RCC 7860 (cell line): ENCODE results near the gene LHPP.

ENCODE experiments used
- DNase-seq: peaks from one replicate; pipeline ENCODE4 v3.0.0-alpha.2; 2015; ENCODE audit warnings: low spot score
- FAIRE-seq: peaks from 2 replicates; lab custom pipeline; 2012; peaks lifted over from hg19 to GRCh38; lab: Jason Lieb, UNC

Gene LHPP

GRCh38 chr10:124588736-124589490 lies 127.3 kb downstream of the LHPP start:
- FAIRE-seq (no peak), DNase-seq (peak; percentile 18)

- FAIRE-seq (no peak), DNase-seq (no peak)
Observed at GRCh38 chr10:124589491-124590041, 127.9 kb downstream of the LHPP start.

DNA sequence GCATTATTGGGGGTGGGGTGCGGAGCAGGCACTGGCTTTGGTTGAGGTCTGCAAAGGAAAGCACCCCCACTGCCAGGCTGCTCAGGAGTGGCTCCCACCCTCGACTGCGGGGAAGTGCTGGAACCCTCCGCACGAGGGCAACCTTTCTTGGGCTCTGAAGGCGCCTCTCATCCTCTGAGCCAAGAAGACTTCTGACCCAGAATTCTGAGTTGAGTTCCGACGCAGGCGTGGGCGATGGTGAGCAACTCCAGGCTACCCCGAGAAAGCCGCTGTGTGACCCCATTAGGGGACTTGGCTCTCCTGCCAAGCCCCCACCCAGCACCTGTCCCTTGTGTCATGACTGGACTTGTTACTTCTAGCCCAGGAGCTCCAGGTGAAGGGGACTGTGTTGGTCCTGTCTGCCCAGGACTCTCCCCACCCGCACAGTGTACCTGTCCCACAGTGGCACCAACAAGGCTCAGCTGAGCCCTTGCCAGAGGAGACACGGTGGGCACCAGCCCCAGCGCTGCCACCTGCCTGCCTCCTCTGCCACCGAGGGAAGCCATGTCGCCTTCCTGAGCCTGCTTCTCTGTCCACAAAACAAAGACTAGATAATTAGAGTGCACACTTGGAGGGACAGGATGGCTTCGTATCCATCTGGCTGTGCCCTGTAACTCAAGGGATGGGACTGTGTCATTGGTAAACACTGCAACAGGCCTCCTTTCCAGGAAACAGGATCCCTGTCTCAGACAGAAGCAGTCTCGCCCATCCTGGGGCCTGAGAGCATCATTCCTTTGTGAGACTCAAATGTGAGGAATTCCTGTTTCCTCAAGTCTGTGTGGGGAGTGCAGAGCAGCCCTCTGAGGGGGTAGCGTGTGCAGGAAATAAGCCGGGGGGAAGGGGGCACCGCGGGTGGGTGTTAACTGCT lies 128.8 kb downstream of the LHPP start:
- no peak for DNase-seq
- no peak for FAIRE-seq

GRCh38 chr10:124591123-124591495 lies 129.5 kb downstream of the LHPP start:
- FAIRE-seq (no peak), DNase-seq (no peak)

DNA sequence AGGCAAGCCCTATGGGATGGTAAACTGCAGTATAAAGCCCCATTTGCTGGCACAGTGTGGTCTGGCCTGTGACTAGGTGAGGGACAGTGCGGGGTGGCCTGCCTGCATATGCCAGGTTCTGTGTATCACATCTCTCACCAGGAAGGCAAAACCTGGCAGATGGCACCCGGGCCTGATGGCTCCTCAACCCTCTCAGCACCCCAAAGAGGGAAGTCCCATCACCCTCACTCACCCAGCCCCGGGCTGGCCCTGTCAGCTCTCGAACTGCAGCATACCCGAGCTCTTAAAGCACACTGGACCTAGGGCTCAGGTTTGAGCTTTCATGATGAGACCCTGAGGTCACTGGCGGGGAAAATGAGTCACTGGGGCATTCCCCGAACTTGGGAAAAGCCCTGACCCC lies 130.5 kb downstream of the LHPP start:
- DNase-seq (no peak), FAIRE-seq (no peak)

- DNase-seq (no peak), FAIRE-seq (no peak)
Observed at GRCh38 chr10:124592736-124593430, 131.3 kb downstream of the LHPP start.

GRCh38 chr10:124593431-124593985 lies 131.9 kb downstream of the LHPP start:
- DNase-seq (no peak), FAIRE-seq (no peak)

DNA sequence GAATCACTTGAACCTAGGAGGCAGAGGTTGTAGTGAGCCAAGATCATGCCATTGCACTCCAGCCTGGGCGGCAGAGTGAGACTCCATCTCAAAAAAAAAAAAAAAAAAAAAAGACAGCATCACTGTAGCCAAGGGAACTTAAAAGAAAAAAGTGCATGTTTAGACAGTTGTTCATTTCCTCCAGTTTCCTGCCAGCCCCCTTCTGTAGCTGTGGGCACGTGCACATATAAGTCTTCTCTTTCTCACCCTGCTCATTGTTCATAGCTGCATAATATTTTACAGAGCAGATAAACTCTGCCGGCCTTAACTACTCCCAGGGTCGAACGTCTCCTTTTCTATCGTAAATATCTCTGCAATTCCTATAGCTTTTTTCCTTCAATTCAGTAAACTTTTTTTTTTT lies 132.6 kb downstream of the LHPP start:
- no peak for FAIRE-seq
- DNase-seq, result no peak

DNA sequence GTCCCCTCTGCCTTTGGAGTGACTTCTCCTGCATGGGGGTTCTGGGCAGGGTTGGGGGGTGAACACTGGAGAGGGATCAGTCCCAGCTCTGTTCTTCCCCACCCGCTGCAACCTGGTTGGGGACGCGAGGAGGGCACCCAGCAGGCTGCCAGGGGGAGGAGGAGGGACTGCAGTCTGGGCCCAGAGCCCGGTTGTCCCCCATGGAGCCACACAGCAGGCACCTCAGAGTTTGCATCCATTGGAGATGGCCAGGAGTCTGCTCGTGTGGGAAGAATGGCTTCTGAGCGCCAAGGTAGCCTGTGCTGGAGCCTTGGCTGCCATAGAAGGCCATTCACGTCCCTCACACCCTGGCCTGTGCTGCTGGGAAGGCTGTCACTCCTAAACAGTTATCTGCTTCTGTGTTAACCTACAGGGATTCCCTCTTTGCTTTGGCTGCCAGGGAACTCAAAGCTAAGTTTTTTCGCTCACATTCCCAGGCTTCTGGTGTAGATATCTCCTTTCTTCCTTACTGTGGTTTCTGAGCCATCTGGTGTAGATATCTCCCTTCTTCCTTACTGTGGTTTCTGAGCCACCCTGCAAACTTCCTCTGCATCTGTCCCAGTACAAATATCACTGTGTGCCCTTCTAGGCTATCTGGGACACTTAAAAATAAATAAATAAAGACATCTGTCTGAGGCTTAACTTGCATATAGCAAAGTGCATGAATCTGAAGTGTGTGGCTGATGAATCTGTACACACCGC lies 133.7 kb downstream of the LHPP start:
- DNase-seq (no peak), FAIRE-seq (no peak)

- FAIRE-seq (no peak), DNase-seq (no peak)
Observed at GRCh38 chr10:124596116-124596785, 134.6 kb downstream of the LHPP start.

- no peak for DNase-seq
Observed at GRCh38 chr10:124596962-124597845, 135.6 kb downstream of the LHPP start.

DNA sequence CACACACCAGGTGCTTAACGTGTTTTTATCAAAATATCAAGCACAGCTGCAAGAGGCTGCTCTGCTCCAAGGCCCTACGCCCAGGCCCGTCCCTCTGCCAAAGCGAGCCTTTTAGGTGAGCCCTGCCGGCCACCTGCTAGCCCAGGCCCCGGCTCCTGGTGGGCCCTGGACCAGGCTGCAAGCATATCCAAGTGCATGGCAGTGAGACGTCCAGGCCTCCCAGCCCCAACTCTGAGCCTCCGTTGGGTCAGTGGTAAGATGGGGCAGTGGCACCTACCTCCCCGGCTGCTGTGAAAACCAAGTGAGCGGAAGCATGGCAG lies 136.2 kb downstream of the LHPP start:
- DNase-seq (no peak), FAIRE-seq (no peak)

More at GRCh38 chr10:124596962-124597845, 135.6 kb downstream of the LHPP start:
- no peak for FAIRE-seq

DNA sequence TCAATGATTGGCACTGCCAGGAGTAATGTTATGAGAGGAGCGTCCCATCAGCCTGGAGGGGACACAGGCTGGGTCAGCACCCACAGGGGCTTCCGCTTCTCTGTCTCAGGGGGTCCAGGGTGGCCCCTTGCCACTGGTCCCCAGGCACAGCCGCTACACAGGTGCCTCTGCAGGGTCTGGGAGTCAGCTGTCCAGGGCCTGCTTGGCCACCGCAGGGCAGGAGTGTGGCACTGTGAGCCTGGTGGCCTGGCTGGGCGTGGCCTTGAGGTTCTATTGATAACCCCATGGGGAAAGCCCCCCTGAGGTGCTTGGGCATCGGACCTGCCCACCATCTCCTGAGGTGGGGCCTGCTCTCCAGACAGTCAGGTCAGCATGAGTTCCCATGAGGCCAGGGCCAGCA lies 136.6 kb downstream of the LHPP start:
- DNase-seq, result no peak
- FAIRE-seq, result no peak

- no peak for DNase-seq
Observed at GRCh38 chr10:124598773-124599587, 137.4 kb downstream of the LHPP start.

GRCh38 chr10:124599588-124600050 lies 138.0 kb downstream of the LHPP start:
- FAIRE-seq (no peak), DNase-seq (no peak)

More at GRCh38 chr10:124598773-124599587, 137.4 kb downstream of the LHPP start:
- no peak for FAIRE-seq

DNA sequence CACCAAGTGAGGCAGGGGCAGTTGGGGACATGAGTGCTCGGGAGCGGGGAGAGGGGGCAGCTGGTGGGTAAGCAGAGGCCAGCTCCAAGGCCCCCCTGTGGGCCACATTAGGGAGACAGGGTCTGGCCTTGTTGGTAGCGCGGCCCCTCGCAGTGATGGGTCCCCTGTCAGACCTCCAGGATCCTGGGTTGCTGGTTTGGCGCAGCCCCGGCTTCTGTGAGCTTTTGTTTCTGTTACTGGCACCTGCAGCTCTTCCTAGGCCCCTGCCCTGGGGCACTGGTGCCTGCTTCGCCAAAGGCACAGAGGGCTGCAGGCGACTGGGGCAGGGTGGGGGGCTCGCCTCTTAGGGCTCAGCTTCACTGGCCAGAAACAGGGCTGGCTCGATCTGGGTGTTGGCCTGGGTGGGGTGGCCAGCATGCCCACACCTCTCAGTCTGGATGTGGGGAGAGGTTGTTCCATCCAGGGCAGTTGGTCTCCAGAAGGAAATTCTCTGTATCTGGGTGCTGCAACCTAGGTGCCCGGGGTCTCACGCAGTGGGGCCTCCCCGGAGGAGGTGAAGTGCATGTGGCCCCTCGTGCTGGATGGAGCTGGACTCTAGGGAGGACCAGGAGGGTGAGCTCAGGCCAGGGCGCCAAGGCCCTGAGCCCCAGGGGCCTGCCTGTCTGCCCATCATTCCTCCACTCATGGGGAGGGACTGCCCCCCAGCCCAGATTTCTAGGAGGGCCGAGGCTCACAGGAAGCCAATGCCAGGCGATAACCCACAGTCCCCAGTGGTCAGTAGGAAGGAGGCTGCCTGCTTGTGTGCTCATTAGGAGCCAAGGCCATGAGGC lies 138.6 kb downstream of the LHPP start:
- FAIRE-seq (no peak), DNase-seq (no peak)

DNA sequence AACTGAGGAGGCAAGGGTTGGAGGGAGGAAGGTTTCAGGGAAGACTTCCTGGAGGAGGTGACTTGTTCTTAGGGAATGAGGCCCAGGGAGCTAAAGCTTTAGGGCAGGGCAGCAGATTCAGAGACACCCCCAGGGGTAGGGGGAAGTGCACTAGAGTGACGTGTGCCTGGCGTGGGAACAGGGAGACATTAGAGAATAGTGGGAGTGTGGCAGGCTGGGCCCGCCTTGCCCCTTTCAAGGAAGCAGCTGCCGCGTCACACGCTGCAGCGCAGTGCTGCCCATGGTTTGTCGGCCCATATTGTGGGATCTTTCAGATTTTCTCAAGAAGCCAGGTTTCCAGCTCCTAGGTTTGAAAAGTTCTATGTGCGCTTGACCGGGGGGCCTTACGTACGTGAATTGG lies 139.4 kb downstream of the LHPP start:
- DNase-seq (no peak), FAIRE-seq (no peak)
